GM12892 (cell line): ENCODE measurements around the gene WARS2.

Experiments used
- POLR2A ChIP-seq: IDR thresholded peaks from 2 replicates; pipeline ENCODE4 v1.6.1; 2011; ENCODE audit warnings: low read depth, low read length, control low read depth
- POLR2AphosphoS5 ChIP-seq: IDR thresholded peaks from 2 replicates; pipeline ENCODE4 v1.6.1; 2011; ENCODE audit warnings: low read depth, low read length, control low read depth
- TAF1 ChIP-seq: IDR thresholded peaks from 2 replicates; pipeline ENCODE4 v1.6.1; 2011; ENCODE audit warnings: low read depth, mild to moderate bottlenecking, control low read depth, low read length, borderline replicate concordance

- TF ChIP-seq POLR2A (no peak), TAF1 (no peak), POLR2AphosphoS5 (no peak)
Measured at GRCh38 chr1:118992237-118992825, 148.1 kb downstream of the WARS2 start.
